ENCODE data around the gene PDE7B.

PDE7B gene

GRCh38 chr6:135939208-135939591 lies 87.7 kb downstream of the PDE7B start:
- no peak for DNase-seq

GRCh38 chr6:135940616-135941167 lies 89.2 kb downstream of the PDE7B start:
- no peak for DNase-seq

- DNase-seq = no peak
Observed at GRCh38 chr6:135941275-135942025, 89.9 kb downstream of the PDE7B start.

DNA sequence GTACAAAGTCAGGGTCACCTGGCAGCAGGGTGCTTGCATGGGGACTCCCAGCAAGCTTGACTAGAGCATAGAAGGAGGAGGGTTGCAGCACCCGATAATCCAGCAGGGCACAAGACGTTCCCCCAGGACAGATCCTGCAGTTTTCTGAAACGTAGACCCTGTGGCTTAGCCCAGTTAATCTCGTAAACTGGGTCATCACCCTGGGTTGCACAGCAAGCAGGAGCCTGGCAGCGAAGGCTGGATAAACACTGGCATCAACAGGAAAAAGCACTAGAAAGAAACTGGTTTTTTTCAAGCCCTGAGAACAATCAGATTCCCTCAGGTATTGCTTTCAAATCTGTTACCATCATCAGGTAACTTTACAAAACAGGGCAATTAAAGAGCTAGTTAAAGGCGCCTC lies 92.6 kb downstream of the PDE7B start:
- DNase-seq = no peak

- no peak for DNase-seq
Observed at GRCh38 chr6:135946674-135947073, 95.2 kb downstream of the PDE7B start.

GRCh38 chr6:135950669-135951068 lies 99.2 kb downstream of the PDE7B start:
- DNase-seq = no peak

- no peak for DNase-seq
Observed at GRCh38 chr6:135951169-135951568, 99.7 kb downstream of the PDE7B start.

DNA sequence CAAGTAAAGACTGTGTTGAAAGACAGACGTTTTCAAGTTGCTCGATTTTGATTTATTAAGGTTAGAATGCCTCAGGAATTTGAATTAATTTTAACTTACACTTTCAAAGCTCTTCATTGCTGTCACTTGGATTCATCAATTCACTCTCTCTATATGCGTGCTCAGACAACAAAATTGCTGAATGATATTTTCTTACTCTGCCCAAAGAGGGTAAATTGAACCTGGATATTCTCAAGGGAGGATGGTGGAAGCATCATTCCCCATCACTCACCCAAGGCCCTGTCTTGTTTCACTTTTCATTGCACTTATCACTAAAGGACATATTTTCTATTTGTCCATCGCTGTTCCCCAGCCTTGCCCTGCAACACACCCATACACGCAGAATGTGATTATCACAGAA lies 102.3 kb downstream of the PDE7B start:
- DNase-seq = no peak

DNA sequence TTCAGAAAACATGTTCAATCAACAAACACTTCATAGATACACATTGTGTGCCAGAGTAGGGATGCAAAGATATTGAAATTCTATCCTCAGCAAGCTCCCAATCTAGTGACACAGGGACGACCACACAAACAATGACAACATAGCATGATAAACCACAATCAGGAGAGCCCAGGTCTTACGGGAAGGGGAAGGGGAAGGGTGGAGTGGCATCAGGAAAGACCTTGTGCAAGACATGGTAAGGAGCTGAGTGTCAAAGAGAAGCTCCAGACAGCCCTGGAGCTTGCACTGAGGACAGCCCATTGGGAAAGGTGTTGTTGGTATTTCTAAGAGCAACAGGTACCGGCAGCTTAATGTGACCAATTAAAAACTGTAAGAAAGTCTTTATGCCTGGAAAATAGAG lies 103.6 kb downstream of the PDE7B start:
- no peak for DNase-seq

DNA sequence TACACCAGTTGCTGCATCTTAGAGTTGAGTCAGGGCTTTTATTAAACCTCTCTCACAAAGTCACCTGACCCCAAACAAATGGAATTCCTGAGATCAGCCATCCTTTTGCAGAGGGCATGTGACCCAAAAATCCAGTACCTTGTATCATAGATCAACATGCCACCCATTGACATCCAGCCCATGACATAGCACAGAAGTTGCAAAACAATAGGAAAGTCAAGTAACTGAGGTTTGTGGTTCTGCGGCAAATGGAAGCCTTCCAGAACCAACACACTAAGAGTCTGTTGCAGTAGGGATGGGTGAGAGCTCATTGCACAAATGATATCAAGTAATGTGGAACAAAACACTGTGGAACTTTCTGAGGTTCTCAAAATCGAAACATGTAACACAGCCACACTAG lies 111.2 kb downstream of the PDE7B start:
- DNase-seq = no peak

DNA sequence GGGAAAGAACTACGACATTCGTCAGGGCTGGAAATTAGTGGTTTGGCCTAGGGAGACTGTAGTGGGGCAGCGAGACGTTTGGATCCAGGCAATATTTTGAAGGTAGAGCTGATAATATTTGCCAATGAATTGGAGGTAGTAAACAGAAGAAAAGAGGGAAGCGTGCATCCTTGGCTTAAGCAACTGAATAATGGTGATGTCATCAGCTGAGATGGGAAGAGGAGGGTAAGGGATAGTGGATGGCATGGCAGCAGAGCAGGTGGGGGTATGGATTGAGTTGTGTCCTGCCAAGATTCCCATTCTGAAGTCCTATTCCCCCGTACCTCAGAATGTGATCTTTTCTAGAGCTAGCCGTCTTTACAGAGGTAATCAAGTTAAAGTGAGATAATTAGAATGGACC lies 119.2 kb downstream of the PDE7B start:
- DNase-seq = no peak

GRCh38 chr6:135971351-135971750 lies 119.8 kb downstream of the PDE7B start:
- DNase-seq = no peak

- no peak for DNase-seq
Observed at GRCh38 chr6:135972150-135972549, 120.6 kb downstream of the PDE7B start.

DNA sequence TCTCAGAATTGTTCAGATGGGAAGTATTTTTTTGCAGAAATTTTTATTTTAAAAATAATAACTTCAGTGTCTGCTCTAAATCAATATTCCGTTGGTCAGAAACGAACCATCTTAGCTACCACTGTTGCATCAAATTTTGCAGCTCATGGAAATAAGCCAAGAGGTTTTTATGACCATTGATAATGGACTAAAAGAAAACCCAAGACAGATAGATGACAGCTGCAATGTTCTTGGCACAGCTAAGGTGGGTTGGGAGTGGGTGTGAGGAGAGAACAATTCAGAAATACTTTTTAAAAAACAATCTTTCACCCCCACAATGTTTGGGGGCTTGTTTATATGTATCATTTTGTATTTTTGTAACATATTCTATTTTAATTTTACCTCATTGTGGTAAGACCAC lies 121.1 kb downstream of the PDE7B start:
- DNase-seq = no peak

DNA sequence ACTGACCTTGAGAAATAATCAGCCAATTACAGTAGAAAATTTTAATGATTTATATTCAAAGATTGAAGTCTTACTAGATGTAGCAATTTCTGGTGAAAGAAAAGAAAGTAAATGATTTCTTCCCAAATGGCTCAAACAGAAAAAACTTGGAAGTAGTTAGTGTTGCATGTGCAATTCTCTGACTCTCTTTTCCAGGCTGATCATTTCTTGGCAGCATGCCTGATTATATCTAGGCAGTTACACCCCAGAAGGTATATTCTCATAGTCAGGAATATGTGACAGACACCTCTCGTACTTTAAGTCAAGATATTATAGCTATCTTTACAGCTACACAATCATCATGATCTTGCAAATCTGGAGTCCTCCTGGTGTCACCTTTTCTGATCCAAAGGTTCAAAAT lies 122.9 kb downstream of the PDE7B start:
- DNase-seq = no peak

DNA sequence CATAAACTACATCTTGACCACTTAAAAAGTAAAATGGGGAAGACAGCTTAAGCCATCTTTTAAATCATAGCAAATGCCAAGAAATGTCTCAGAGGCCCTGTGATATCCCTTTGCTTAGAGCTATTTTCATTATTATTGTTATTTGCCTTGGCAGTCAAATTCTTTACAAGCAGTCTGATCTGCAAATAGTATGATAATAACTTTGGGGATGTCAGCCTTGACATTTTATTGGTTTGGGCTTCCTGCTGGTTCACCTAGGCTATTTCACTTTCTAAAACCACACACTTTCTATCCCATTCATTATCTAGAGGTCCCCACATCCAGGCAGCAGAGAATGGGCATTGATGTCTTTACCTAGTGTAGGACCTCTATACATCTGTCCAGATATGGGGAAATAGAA lies 125.1 kb downstream of the PDE7B start:
- DNase-seq = no peak

- DNase-seq = no peak
Observed at GRCh38 chr6:135983093-135983492, 131.6 kb downstream of the PDE7B start.

DNA sequence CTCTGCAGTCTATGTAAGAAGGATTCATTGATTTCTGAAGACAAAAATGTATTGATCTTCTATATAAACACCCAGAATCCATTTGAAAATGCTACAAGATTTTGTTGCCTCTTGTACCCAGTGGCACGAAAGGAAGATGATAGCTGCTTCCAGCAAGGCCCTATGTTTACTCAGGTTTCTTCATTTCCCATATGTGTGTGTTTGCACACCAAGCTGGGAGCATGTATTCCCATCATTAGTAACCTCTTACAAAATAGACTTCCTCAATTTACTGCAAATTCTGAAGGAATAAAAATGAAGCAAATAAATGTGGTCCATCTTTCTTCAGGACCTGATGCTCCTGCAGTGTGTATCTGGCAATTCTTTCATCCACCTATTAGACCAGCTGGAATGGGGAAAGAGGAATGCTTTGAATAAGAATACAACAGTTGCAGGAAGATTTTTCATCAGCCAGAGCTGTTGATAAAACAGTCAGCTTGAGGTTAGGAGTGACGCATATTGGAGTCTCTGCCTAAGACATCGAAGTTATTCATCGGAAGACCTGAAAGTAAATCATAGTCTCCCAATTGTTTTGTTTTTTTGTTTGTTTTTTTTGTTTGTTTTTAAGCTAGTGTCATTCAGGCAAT lies 132.3 kb downstream of the PDE7B start:
- no peak for DNase-seq

DNA sequence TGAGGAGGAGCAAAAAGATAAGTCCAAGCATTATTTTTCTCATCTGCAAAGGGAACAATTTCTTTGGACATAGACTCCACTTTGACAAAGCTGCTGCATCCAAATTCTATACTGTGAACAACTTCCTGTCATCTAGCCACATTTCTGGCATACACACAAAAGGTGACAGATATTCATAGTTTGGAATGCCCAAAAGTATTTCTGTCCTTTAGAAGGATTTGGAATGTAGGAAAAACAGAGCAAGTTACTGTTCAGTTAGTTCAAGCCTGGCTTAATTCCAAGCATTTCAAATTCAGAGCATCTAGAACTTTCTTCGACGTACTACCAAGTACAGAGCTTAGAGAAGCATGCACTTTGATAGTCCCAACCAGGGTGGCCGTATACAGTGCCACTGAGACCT lies 134.0 kb downstream of the PDE7B start:
- no peak for DNase-seq

DNA sequence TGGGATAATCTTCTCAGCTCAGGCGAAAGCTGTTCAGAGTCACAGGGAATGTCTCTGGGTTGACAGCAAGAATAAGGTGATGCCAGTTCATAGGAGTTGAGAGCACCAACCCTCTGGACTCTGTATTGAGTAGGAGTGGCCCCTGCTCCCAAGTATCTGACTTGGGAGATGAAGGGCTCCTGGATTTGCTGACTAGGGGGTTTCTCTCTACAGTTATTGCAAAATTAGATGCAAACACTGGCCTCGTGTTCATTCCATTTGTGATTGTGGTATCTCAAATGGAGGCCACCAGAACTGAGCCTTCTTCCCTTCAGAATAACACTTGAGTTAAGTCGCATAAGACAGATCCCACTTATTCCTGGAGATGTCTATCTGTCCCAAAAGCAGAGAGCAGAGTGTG lies 135.7 kb downstream of the PDE7B start:
- DNase-seq = no peak

- no peak for DNase-seq
Observed at GRCh38 chr6:135990439-135990838, 138.9 kb downstream of the PDE7B start.

GRCh38 chr6:135990855-135991464 lies 139.5 kb downstream of the PDE7B start:
- DNase-seq = no peak

- no peak for DNase-seq
Observed at GRCh38 chr6:135992739-135993138, 141.2 kb downstream of the PDE7B start.

GRCh38 chr6:135993361-135993760 lies 141.9 kb downstream of the PDE7B start:
- no peak for DNase-seq

Data from CD4-positive, alpha-beta T cell treated with Interleukin-12 subunit alpha and Interleukin-12 subunit beta, for 1 hour (primary cell).